ENCODE data around the gene MTRF1L.

DNA sequence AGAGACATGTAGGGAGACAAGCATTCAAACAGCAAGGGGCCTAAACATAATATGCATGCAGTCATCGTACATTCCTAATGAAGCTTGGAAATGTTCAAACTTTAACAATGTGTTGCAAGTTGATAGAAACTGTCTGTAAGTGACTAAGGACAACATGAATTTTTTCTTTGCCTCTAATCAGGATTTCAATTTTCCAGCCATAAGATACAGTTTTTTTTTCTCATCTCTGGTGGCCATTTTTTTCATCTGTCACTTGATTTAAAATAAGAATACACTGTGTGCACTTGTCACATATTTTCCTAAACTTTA, 22.2 kb upstream of the MTRF1L start:
- TF ChIP-seq POLR2A (IDR thresholded peaks at IDR 0.05) (no peak), POLR2AphosphoS5 (IDR thresholded peaks at IDR 0.05) (no peak)
- TF ChIP-seq, protein P1, sequence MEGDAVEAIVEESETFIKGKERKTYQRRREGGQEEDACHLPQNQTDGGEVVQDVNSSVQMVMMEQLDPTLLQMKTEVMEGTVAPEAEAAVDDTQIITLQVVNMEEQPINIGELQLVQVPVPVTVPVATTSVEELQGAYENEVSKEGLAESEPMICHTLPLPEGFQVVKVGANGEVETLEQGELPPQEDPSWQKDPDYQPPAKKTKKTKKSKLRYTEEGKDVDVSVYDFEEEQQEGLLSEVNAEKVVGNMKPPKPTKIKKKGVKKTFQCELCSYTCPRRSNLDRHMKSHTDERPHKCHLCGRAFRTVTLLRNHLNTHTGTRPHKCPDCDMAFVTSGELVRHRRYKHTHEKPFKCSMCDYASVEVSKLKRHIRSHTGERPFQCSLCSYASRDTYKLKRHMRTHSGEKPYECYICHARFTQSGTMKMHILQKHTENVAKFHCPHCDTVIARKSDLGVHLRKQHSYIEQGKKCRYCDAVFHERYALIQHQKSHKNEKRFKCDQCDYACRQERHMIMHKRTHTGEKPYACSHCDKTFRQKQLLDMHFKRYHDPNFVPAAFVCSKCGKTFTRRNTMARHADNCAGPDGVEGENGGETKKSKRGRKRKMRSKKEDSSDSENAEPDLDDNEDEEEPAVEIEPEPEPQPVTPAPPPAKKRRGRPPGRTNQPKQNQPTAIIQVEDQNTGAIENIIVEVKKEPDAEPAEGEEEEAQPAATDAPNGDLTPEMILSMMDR (IDR thresholded peaks at IDR 0.05) = no peak
